GM12878 (cell line): ENCODE measurements around the gene PLG. TPM values are rescaled to one million over a fixed set of nuclear protein-coding genes. Genes with fewer than 3 reads are reported as not detected.
"Not testable (repeated sequence)": the region's sequence is repeated elsewhere in the genome, so short reads cannot be mapped to it uniquely, and the experiment has no call there.

Experiments
- ATAC-seq: fragments of 200-7000 bp; cut with Tn5 transposase; 3 replicates; pipeline ENCODE4 v1.9.1; 2020; ENCODE audit warnings: mild to moderate bottlenecking, moderate library complexity
- BruUV-seq: library from RNA; stranded (reverse); fragments of 400-500 nt; replicated peaks from 2 replicates; lab custom pipeline; 2021; lab: Mats Ljungman, UMichigan
- CTCF ChIA-PET: fragments of 300-600 bp; sonication (Branson Sonifier 250); formaldehyde crosslinking; extraction: SDS; loops from one replicate; lab custom pipeline; 2021; ENCODE audit warnings: inconsistent platforms; lab: Yijun Ruan, JAX
- POLR2A ChIA-PET: fragments of 350-600 bp; formaldehyde crosslinking; extraction: SDS; loops from one replicate; lab custom pipeline; 2021; ENCODE audit warnings: inconsistent platforms; lab: Charles Lee
- RAD21 ChIA-PET: fragments of 300-600 bp; sonication (Branson Sonifier 250); formaldehyde crosslinking; loops from one replicate; lab custom pipeline; 2023; ENCODE audit warnings: antibody characterized with exemption; ENCODE audit not compliant: unreplicated experiment; lab: Charles Lee
- SMC1A ChIA-PET: fragments of 300-600 bp; sonication (Branson Sonifier 250); formaldehyde crosslinking; loops from one replicate; lab custom pipeline; 2023; ENCODE audit not compliant: unreplicated experiment, uncharacterized antibody; lab: Charles Lee
- DNase-seq: peaks from one replicate; pipeline ENCODE4 v3.0.0-alpha.2; 2011; ENCODE audit warnings: low read depth, low spot score
- FAIRE-seq: peaks from 3 replicates; lab custom pipeline; 2011; peaks lifted over from hg19 to GRCh38; lab: Jason Lieb, UNC
- H2AFZ ChIP-seq: 2 replicates; pipeline ENCODE4 v1.6.0; 2011; ENCODE audit warnings: low read depth, low read length, control low read depth; ENCODE audit not compliant: control insufficient read depth
- H3K27ac ChIP-seq: 2 replicates; pipeline ENCODE4 v1.5.1; 2011; ENCODE audit warnings: control low read depth; ENCODE audit not compliant: control insufficient read depth, insufficient read depth
- H3K27me3 ChIP-seq, 2 experiments: replicated peaks in 1 of 2; 2 replicates each; pipeline versions ENCODE4 v1.6.0 to v1.6.1; 2011; ENCODE audit warnings: low read length in 1 of 2; ENCODE audit not compliant: control insufficient read depth in 2 of 2, insufficient read depth in 2 of 2
- H3K36me3 ChIP-seq, 2 experiments: 2 replicates each; pipeline ENCODE4 v1.5.1; 2011; ENCODE audit warnings: low read length in 1 of 2; ENCODE audit not compliant: control insufficient read depth in 2 of 2, insufficient read depth in 2 of 2
- H3K4me1 ChIP-seq: 2 replicates; pipeline ENCODE4 v1.6.1; 2011; ENCODE audit warnings: mild to moderate bottlenecking, low read length, moderate library complexity, mixed read lengths; ENCODE audit not compliant: control insufficient read depth, insufficient read depth
- H3K4me2 ChIP-seq: 2 replicates; pipeline ENCODE4 v1.6.0; 2011; ENCODE audit warnings: control low read depth; ENCODE audit not compliant: control insufficient read depth, insufficient read depth
- H3K4me3 ChIP-seq: fragments of 200-600 bp; sonication (generic); 2 replicates; pipeline ENCODE4 v1.5.1; 2016
- H3K79me2 ChIP-seq: 2 replicates; pipeline ENCODE4 v1.6.0; 2011; ENCODE audit warnings: low read length; ENCODE audit not compliant: control insufficient read depth, insufficient read depth
- H3K9ac ChIP-seq: 2 replicates; pipeline ENCODE4 v1.8.0; 2011; ENCODE audit warnings: low read length, control low read depth, mixed read lengths; ENCODE audit not compliant: control insufficient read depth, insufficient read depth
- H3K9me3 ChIP-seq: replicated peaks from 3 replicates; pipeline ENCODE4 v1.5.1; 2011; ENCODE audit warnings: mild to moderate bottlenecking, low read length; ENCODE audit not compliant: control insufficient read depth, insufficient read depth
- H4K20me1 ChIP-seq: 2 replicates; pipeline ENCODE4 v1.6.0; 2011; ENCODE audit not compliant: control insufficient read depth, insufficient read depth
- ATF2 ChIP-seq: IDR thresholded peaks from 2 replicates; pipeline ENCODE4 v1.6.1; 2012; ENCODE audit warnings: low read length, inconsistent platforms
- BCL11A ChIP-seq: IDR thresholded peaks from 2 replicates; pipeline ENCODE4 v1.6.1; 2011; ENCODE audit warnings: low read depth, low read length
- CEBPB ChIP-seq, 2 experiments: fragments of 150-350 bp in 1 of 2; IDR thresholded peaks; 2 replicates each; pipeline ENCODE4 v1.6.1; 2012 to 2014; ENCODE audit warnings: low read depth in 2 of 2, low read length in 2 of 2, borderline replicate concordance in 1 of 2, inconsistent platforms in 1 of 2
- CREB1 ChIP-seq: IDR thresholded peaks from 2 replicates; pipeline ENCODE4 v1.6.1; 2012; ENCODE audit warnings: low read depth, mild to moderate bottlenecking, inconsistent platforms
- CREM ChIP-seq: IDR thresholded peaks from 2 replicates; pipeline ENCODE4 v1.6.1; 2014; ENCODE audit warnings: antibody characterized with exemption, low read depth
- EED ChIP-seq: sonication (generic); IDR thresholded peaks from 2 replicates; pipeline ENCODE4 v1.6.1; 2016; ENCODE audit warnings: antibody characterized with exemption, low read depth
- FOXM1 ChIP-seq: IDR thresholded peaks from 2 replicates; pipeline ENCODE4 v1.6.1; 2012; ENCODE audit warnings: low read depth, mild to moderate bottlenecking, inconsistent platforms, low read length, moderate library complexity
- IKZF2 ChIP-seq, 2 experiments: fragments of 450-650 bp; IDR thresholded peaks; 2 replicates each; pipeline ENCODE4 v1.6.1; 2017; ENCODE audit warnings: mild to moderate bottlenecking in 2 of 2, moderate library complexity in 2 of 2
- IRF4 ChIP-seq: IDR thresholded peaks from 2 replicates; pipeline ENCODE4 v1.6.1; 2011; ENCODE audit warnings: low read depth, low read length
- JUNB ChIP-seq: IDR thresholded peaks from 2 replicates; pipeline ENCODE4 v1.6.1; 2016; ENCODE audit warnings: antibody characterized with exemption, mild to moderate bottlenecking
- KLF5 ChIP-seq: fragments of 450-650 bp; IDR thresholded peaks from 2 replicates; pipeline ENCODE4 v1.6.1; 2014; ENCODE audit warnings: mild to moderate bottlenecking; ENCODE audit not compliant: partially characterized antibody
- MEF2A ChIP-seq: IDR thresholded peaks from 2 replicates; pipeline ENCODE4 v1.6.1; 2011; ENCODE audit warnings: low read depth, mild to moderate bottlenecking, low read length, moderate library complexity; ENCODE audit not compliant: insufficient read depth
- MTA3 ChIP-seq: IDR thresholded peaks from 2 replicates; pipeline ENCODE4 v1.6.1; 2012; ENCODE audit warnings: low read length, inconsistent platforms, borderline replicate concordance
- NFIC ChIP-seq: IDR thresholded peaks from 2 replicates; pipeline ENCODE4 v1.6.1; 2012; ENCODE audit warnings: low read depth, mild to moderate bottlenecking, inconsistent platforms, low read length, moderate library complexity
- PAX5 ChIP-seq: IDR thresholded peaks from 2 replicates; pipeline ENCODE4 v1.6.1; 2011; ENCODE audit warnings: low read depth, low read length, borderline replicate concordance
- POU2F2 ChIP-seq: IDR thresholded peaks from 3 replicates; pipeline ENCODE4 v1.6.1; 2011; ENCODE audit warnings: low read depth, mild to moderate bottlenecking, low read length, borderline replicate concordance
- RUNX3 ChIP-seq: IDR thresholded peaks from 2 replicates; pipeline ENCODE4 v1.6.1; 2012; ENCODE audit warnings: low read length, inconsistent platforms
- SP1 ChIP-seq: IDR thresholded peaks from one replicate; pipeline ENCODE4 v1.6.1; 2011; ENCODE audit warnings: low read depth, low read length
- TAF1 ChIP-seq: IDR thresholded peaks from 2 replicates; pipeline ENCODE4 v1.6.1; 2011; ENCODE audit warnings: mild to moderate bottlenecking, low read depth, low read length, borderline replicate concordance
- TBL1XR1 ChIP-seq: IDR thresholded peaks from 2 replicates; pipeline ENCODE4 v1.6.1; 2012; ENCODE audit warnings: low read depth, low read length, improper control_type of control experiment
- TCF12 ChIP-seq: IDR thresholded peaks from 2 replicates; pipeline ENCODE4 v1.6.1; 2011; ENCODE audit warnings: low read depth, mild to moderate bottlenecking, low read length
- TCF3 ChIP-seq: IDR thresholded peaks from 2 replicates; pipeline ENCODE4 v1.6.1; 2012; ENCODE audit warnings: low read depth, mild to moderate bottlenecking, low read length, borderline replicate concordance; ENCODE audit not compliant: insufficient read depth
- ZBED1 ChIP-seq: IDR thresholded peaks from 2 replicates; pipeline ENCODE4 v1.6.1; 2016; ENCODE audit warnings: borderline replicate concordance
- WGBS: methylation state at CpG from one replicate; pipeline ENCODE4 v1.1.6; 2016; ENCODE audit warnings: low lambda C conversion rate; ENCODE audit not compliant: insufficient replicate concordance, insufficient coverage; ENCODE audit errors: missing lambda C conversion rate; 5-methylcytosine and 5-hydroxymethylcytosine counted together
- in situ Hi-C: fragments of 300-500 bp; cut with MboI; formaldehyde crosslinking; loops from 9 replicates; pipeline ENCODE4 v1.14.3; 2018; ENCODE audit warnings: mixed read lengths
- intact Hi-C: fragments of 100-400 bp; cut with micrococcal nuclease; formaldehyde crosslinking; loops from one replicate; pipeline ENCODE4 v1.14.2; 2022; ENCODE audit not compliant: unreplicated experiment
- polyA plus RNA-seq, 11 experiments: library from polyadenylated mRNA; depleted of rRNA in 4 of 11; unstranded in 6 of 11; stranded (reverse) in 5 of 11; fragments of >200 nt; fragmentation: Nextera tagmentation in 4 of 11; fragmentation: Illumina TruSeq in 1 of 11; extraction: Ambion mirVana in 4 of 11; extraction: Trizol in 1 of 11; gene quantifications; 1 replicate in 1 of 11; 2 replicates in 10 of 11; pipeline versions ENCODE4 v1.2.1 to v1.2.3, GENCODE V29; 2011 to 2016; ENCODE audit warnings: inconsistent platforms in 2 of 11, missing spikeins in 2 of 11, low read depth in 1 of 11
- total RNA-seq, 4 experiments: library from RNA; depleted of rRNA in 3 of 4; stranded (reverse); fragments of >200 nt in 3 of 4; fragmentation: Illumina TruSeq in 1 of 4; extraction: Trizol in 1 of 4; gene quantifications; 2 replicates each; pipeline versions ENCODE4 v1.2.1 to v1.2.3, GENCODE V29; 2013 to 2021

The PLG gene
- total and polyA plus RNA-seq, 10 of the 15 experiments (the other 5 are each of a cell fraction or from before 2014, with no cell fraction given): 0.06 to 3.0 (median 0.97) TPM; not detected in 1

GRCh38 chr6:160741012-160741411 is 39.0 kb downstream of the PLG start:
- BruUV-seq, POLR2A ChIA-PET, H3K79me2 ChIP-seq, in situ Hi-C loops, H2AFZ ChIP-seq, H3K36me3 ChIP-seq, H3K4me3 ChIP-seq, SMC1A ChIA-PET, CTCF ChIA-PET, H3K9me3 ChIP-seq, H3K27me3 ChIP-seq, intact Hi-C loops, H3K9ac ChIP-seq, RAD21 ChIA-PET, H4K20me1 ChIP-seq: not testable (repeated sequence)
- TF ChIP-seq IKZF2 (IDR thresholded peaks at IDR 0.05) (0 out of 4 replicates have a peak, but pooled peaks of 1 of the 2 experiments have one; percentile 27), TBL1XR1 (0 out of 2 replicates have a peak, but pooled peaks have one; percentile 41), IRF4 (peak; percentile 48; the same call in 1 of the 2 replicates), JUNB (peak; percentile 53), POU2F2 (peak; percentile 92), SP1 (peak; percentile 40), FOXM1 (peak; percentile 77), ZBED1 (peak; percentile 60; the same call in 1 of the 2 replicates), TAF1 (peak; percentile 23; the same call in 1 of the 2 replicates), BCL11A (peak; percentile 74; the same call in 1 of the 2 replicates), CEBPB (IDR thresholded peaks at IDR 0.05; ENCODE audit: borderline replicate concordance in 1 of 2, low read depth in 2 of 2, low read length in 2 of 2) (peak in 1 of 2 experiments; percentile 37; a peak in 1 of 4 replicates), CREM (peak; percentile 82), EED (peak; percentile 81), TCF12 (peak; percentile 89), PAX5 (peak; percentile 88; the same call in 1 of the 2 replicates), KLF5 (peak; percentile 30), MEF2A (0 out of 2 replicates have a peak, but pooled peaks have one; percentile 56), NFIC (peak; percentile 70), MTA3 (peak; percentile 82; the same call in 1 of the 2 replicates), ATF2 (peak; percentile 80), RUNX3 (peak; percentile 89), TCF3 (peak; percentile 97), CREB1 (peak; percentile 90)
- peak; percentile 98 for ATAC-seq
- Histone ChIP-seq H3K4me2 (peak overlapping the region; percentile 72), H3K4me1 (peaks cover 35% of the 10 kb centered on the region), H3K27ac (peak overlapping the region; percentile 66)
- DNase-seq: peak; percentile 89
- peak; percentile 97 for FAIRE-seq
- WGBS: 7% methylated on average over 7 of the region's 7 CpGs
